Neural progenitor cell (in vitro differentiated cells): ENCODE results near the gene ARHGAP11A. TPM values are rescaled to one million over a fixed set of nuclear protein-coding genes. Genes with fewer than 3 reads are reported as not detected.
A peak's percentile ranks its signal among the peaks of the same experiment; 100 is the strongest.

ENCODE experiments used
- DNase-seq: peaks from one replicate; pipeline ENCODE4 v3.0.0-alpha.2; 2016; ENCODE audit warnings: low spot score
- H2AFZ ChIP-seq: fragments of 200-600 bp; sonication (generic); replicated peaks from 2 replicates; pipeline ENCODE4 v1.6.1; 2016; ENCODE audit warnings: antibody characterized with exemption
- H3F3A ChIP-seq: fragments of 200-600 bp; sonication (generic); 2 replicates; pipeline ENCODE4 v1.6.1; 2016; ENCODE audit warnings: antibody characterized with exemption, low read depth
- H3K27ac ChIP-seq: fragments of 200-600 bp; sonication (generic); 2 replicates; pipeline ENCODE4 v1.5.1; 2016; ENCODE audit warnings: mild to moderate bottlenecking
- H3K27me3 ChIP-seq: fragments of 200-600 bp; sonication (generic); 2 replicates; pipeline ENCODE4 v1.6.1; 2016; ENCODE audit warnings: mild to moderate bottlenecking, moderate library complexity
- H3K36me3 ChIP-seq: fragments of 200-600 bp; sonication (generic); 2 replicates; pipeline ENCODE4 v1.5.1; 2016
- H3K4me1 ChIP-seq: fragments of 200-600 bp; sonication (generic); 2 replicates; pipeline ENCODE4 v1.6.1; 2016; ENCODE audit warnings: mixed run types
- H3K4me2 ChIP-seq: fragments of 200-600 bp; sonication (generic); 2 replicates; pipeline ENCODE4 v1.6.1; 2016
- H3K4me3 ChIP-seq: fragments of 200-600 bp; sonication (generic); 2 replicates; pipeline ENCODE4 v1.5.1; 2016
- H3K79me2 ChIP-seq: fragments of 200-600 bp; sonication (generic); 2 replicates; pipeline ENCODE4 v1.6.1; 2016; ENCODE audit warnings: low read depth
- H3K9ac ChIP-seq: fragments of 200-600 bp; sonication (generic); 2 replicates; pipeline ENCODE4 v1.6.1; 2016
- H3K9me3 ChIP-seq: fragments of 200-600 bp; sonication (generic); 2 replicates; pipeline ENCODE4 v1.5.1; 2016; ENCODE audit warnings: low read depth
- H4K20me1 ChIP-seq: fragments of 200-600 bp; sonication (generic); 2 replicates; pipeline ENCODE4 v1.6.1; 2016; ENCODE audit warnings: low read depth
- H3K27ac Mint-ChIP-seq: 3 replicates; pipeline ENCODE4 v1.8.0; 2021; ENCODE audit warnings: mixed read lengths
- H3K27me3 Mint-ChIP-seq: 2 replicates; pipeline ENCODE4 v1.8.0; 2022; ENCODE audit warnings: low read depth, mild to moderate bottlenecking, inconsistent platforms, moderate library complexity, mixed read lengths; ENCODE audit not compliant: insufficient read depth
- H3K36me3 Mint-ChIP-seq: 3 replicates; pipeline ENCODE4 v1.8.0; 2021; ENCODE audit warnings: mixed read lengths
- H3K4me1 Mint-ChIP-seq: 3 replicates; pipeline ENCODE4 v1.8.0; 2021; ENCODE audit warnings: mixed read lengths
- H3K4me3 Mint-ChIP-seq: 3 replicates; pipeline ENCODE4 v1.8.0; 2021; ENCODE audit warnings: mild to moderate bottlenecking, moderate library complexity, mixed read lengths
- H3K9me3 Mint-ChIP-seq: 3 replicates; pipeline ENCODE4 v1.8.0; 2020; ENCODE audit warnings: mixed read lengths
- EZH2 ChIP-seq: fragments of 200-600 bp; sonication (generic); IDR thresholded peaks from 2 replicates; pipeline ENCODE4 v1.6.1; 2017; ENCODE audit warnings: antibody characterized with exemption, mild to moderate bottlenecking, moderate library complexity
- EZH2phosphoT487 ChIP-seq: fragments of 200-600 bp; sonication (generic); IDR thresholded peaks from 2 replicates; pipeline ENCODE4 v1.6.1; 2017; ENCODE audit warnings: antibody characterized with exemption
- total RNA-seq: library from RNA; depleted of rRNA; stranded (reverse); fragments of >200 nt; gene quantifications from 2 replicates; pipeline ENCODE4 v1.2.3, GENCODE V29; 2015; ENCODE audit warnings: low replicate concordance
- TF ChIP-seq, protein P1 (sequence below): fragments of 200-600 bp; sonication (generic); IDR thresholded peaks from 2 replicates; pipeline ENCODE4 v1.5.1; 2017; ENCODE audit warnings: antibody characterized with exemption, mild to moderate bottlenecking

ARHGAP11A gene
- total RNA-seq, 1 donor from 2014 or later = 83.9 TPM

DNA sequence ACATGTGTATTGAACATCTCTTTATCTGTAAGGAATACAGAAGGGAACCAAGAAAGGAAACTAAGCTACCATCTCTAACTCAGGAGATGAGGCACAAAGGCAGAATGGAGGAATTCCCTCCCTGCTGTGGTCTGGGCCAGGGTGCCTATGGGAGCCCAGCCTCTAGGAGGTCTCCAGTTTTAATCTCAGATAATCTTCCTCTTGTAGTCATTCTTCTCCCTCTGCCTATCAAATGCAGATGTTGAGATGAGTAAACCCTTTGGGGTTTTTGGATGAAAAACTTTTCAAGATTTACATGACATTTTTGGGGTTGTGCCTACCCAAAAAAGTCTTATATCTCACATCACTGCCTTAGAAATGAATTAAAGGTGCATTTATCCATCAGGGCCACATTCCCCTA lies 49.5 kb downstream of the ARHGAP11A start:
- TF ChIP-seq EZH2 (no peak), EZH2phosphoT487 (no peak)
- TF ChIP-seq, protein P1, sequence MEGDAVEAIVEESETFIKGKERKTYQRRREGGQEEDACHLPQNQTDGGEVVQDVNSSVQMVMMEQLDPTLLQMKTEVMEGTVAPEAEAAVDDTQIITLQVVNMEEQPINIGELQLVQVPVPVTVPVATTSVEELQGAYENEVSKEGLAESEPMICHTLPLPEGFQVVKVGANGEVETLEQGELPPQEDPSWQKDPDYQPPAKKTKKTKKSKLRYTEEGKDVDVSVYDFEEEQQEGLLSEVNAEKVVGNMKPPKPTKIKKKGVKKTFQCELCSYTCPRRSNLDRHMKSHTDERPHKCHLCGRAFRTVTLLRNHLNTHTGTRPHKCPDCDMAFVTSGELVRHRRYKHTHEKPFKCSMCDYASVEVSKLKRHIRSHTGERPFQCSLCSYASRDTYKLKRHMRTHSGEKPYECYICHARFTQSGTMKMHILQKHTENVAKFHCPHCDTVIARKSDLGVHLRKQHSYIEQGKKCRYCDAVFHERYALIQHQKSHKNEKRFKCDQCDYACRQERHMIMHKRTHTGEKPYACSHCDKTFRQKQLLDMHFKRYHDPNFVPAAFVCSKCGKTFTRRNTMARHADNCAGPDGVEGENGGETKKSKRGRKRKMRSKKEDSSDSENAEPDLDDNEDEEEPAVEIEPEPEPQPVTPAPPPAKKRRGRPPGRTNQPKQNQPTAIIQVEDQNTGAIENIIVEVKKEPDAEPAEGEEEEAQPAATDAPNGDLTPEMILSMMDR = no peak
- Mint-ChIP-seq H3K36me3 (peaks cover 4% of the 10 kb centered on the region), H3K27ac (no peak overlapping the region), H3K4me3 (no peak overlapping the region), H3K4me1 (peaks cover 3% of the 10 kb centered on the region), H3K27me3 (peaks cover 2% of the 10 kb centered on the region), H3K9me3 (no peaks in the 10 kb centered on the region)
- no peak overlapping the region for H3K4me3 ChIP-seq
- no peaks in the 10 kb centered on the region for H3K36me3 ChIP-seq
- no peak overlapping the region for H3K27ac ChIP-seq
- H4K20me1 ChIP-seq = no peaks in the 10 kb centered on the region
- peaks cover 6% of the 10 kb centered on the region for H3F3A ChIP-seq
- no peak for DNase-seq
- H3K79me2 ChIP-seq = no peaks in the 10 kb centered on the region
- H3K4me1 ChIP-seq = peaks cover 17% of the 10 kb centered on the region
- no peaks in the 10 kb centered on the region for H3K27me3 ChIP-seq
- no peaks in the 10 kb centered on the region for H3K9me3 ChIP-seq
- H3K9ac ChIP-seq = no peak overlapping the region
- H2AFZ ChIP-seq = no peak overlapping the region
- H3K4me2 ChIP-seq = no peak overlapping the region

GRCh38 chr15:32667321-32667720 lies 52.0 kb downstream of the ARHGAP11A start:
- no peak for DNase-seq
- Mint-ChIP-seq H3K4me1 (peaks cover 8% of the 10 kb centered on the region), H3K36me3 (peaks cover 4% of the 10 kb centered on the region), H3K27me3 (peaks cover 2% of the 10 kb centered on the region), H3K4me3 (no peak overlapping the region), H3K9me3 (no peaks in the 10 kb centered on the region), H3K27ac (no peak overlapping the region)
- Histone ChIP-seq H3K27me3 (no peaks in the 10 kb centered on the region), H3K9ac (no peak overlapping the region), H3K9me3 (no peaks in the 10 kb centered on the region), H3K4me2 (no peak overlapping the region), H3K79me2 (no peaks in the 10 kb centered on the region), H3K36me3 (no peaks in the 10 kb centered on the region), H3K4me1 (peaks cover 23% of the 10 kb centered on the region), H3F3A (peaks cover 9% of the 10 kb centered on the region), H3K4me3 (no peak overlapping the region), H3K27ac (no peak overlapping the region), H2AFZ (no peak overlapping the region), H4K20me1 (no peaks in the 10 kb centered on the region)
- no peak for TF ChIP-seq EZH2phosphoT487
- TF ChIP-seq, protein P1 = no peak
- TF ChIP-seq EZH2 = no peak

DNA sequence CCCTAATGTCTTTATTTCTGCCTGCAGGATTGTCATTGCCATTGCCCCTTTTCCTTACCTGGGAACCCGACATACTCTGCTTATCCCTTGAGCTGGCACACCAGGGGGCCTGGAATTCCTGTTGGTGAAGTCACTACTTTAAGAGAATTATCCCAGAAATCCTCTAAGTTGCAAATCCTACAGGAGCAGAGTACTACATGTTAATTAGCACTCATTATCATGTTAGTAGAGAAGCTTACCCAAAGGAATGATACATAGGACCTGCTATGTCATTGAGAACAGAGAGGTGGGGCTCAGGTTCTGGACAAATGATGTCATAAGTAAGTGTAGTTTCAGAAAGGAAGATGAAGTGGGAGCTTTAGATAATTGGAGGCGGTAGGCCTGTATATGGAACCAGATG lies 53.6 kb downstream of the ARHGAP11A start:
- no peaks in the 10 kb centered on the region for H3K9me3 ChIP-seq
- Mint-ChIP-seq H3K27ac (no peak overlapping the region), H3K27me3 (peaks cover under 1% of the 10 kb centered on the region), H3K4me3 (no peak overlapping the region), H3K4me1 (peaks cover 8% of the 10 kb centered on the region), H3K36me3 (peaks cover 4% of the 10 kb centered on the region), H3K9me3 (no peaks in the 10 kb centered on the region)
- no peak overlapping the region for H3K4me2 ChIP-seq
- H3K4me1 ChIP-seq = peaks cover 23% of the 10 kb centered on the region
- no peaks in the 10 kb centered on the region for H3K27me3 ChIP-seq
- TF ChIP-seq, protein P1 = no peak
- TF ChIP-seq EZH2 = no peak
- TF ChIP-seq EZH2phosphoT487 = no peak
- peaks cover 9% of the 10 kb centered on the region for H3F3A ChIP-seq
- H3K27ac ChIP-seq = no peak overlapping the region
- H3K36me3 ChIP-seq = no peaks in the 10 kb centered on the region
- peak; percentile 46 for DNase-seq
- no peaks in the 10 kb centered on the region for H3K79me2 ChIP-seq
- H2AFZ ChIP-seq = no peak overlapping the region
- H4K20me1 ChIP-seq = no peaks in the 10 kb centered on the region
- H3K9ac ChIP-seq = no peak overlapping the region
- no peak overlapping the region for H3K4me3 ChIP-seq
